Measurements from ENCODE around the gene CCDC57.

Gene CCDC57

GRCh38 chr17:82098939-82099763 is 113.5 kb downstream of the CCDC57 start:
- H4K20me1 ChIP-seq (ENCODE audit: low read depth, low read length), result no peaks in the 10 kb centered on the region; the same call in 1 of the 2 replicates
- H3K4me2 ChIP-seq (ENCODE audit: low read depth, low read length, poor library complexity, severe bottlenecking), result peak overlapping the region; percentile 82
- H3K9me2 ChIP-seq (replicated peaks; ENCODE audit: insufficient read depth, low read length), result no peaks in the 10 kb centered on the region
- H3K27ac ChIP-seq (ENCODE audit: low read depth, low read length), result peak overlapping the region; percentile 94
- 0 out of 2 replicates have a peak, but pooled peaks cover 2% of the 10 kb centered on the region for H3K36me3 ChIP-seq (ENCODE audit: low read length)
- peaks cover 36% of the 10 kb centered on the region for H3F3A ChIP-seq (ENCODE audit: insufficient read depth)
- peaks cover 32% of the 10 kb centered on the region for H3K79me2 ChIP-seq (ENCODE audit: insufficient read depth, low read length)
- peak overlapping the region; percentile 65 for H3K4me3 ChIP-seq (ENCODE audit: insufficient read depth, low read length, poor library complexity, severe bottlenecking)
- H3K9ac ChIP-seq (ENCODE audit: low read length), result peak overlapping the region; percentile 97
- TF ChIP-seq CTCF (IDR thresholded peaks at IDR 0.05; ENCODE audit: insufficient read depth, low read length, poor library complexity, severe bottlenecking) (no peak), EZH2phosphoT487 (conservative IDR thresholded peaks at IDR 0.05; ENCODE audit: low read length) (no peak)
- no peaks in the 10 kb centered on the region for H3K27me3 ChIP-seq (ENCODE audit: low read length)
- no peak overlapping the region for H2AFZ ChIP-seq (ENCODE audit: low read depth, low read length, severe bottlenecking)
- no peaks in the 10 kb centered on the region for H3K9me3 ChIP-seq (ENCODE audit: insufficient read depth, low read length)

GRCh38 chr17:82098169-82098938 is 114.3 kb downstream of the CCDC57 start, which contains the start of gene FASN:
Gene FASN, minus strand, starts transcription at chr17:82098236. Its CDS starts 1,791 bp downstream, at chr17:82096445.
- no peak within 1 kb of the TSS for H2AFZ ChIP-seq (ENCODE audit: low read depth, low read length, severe bottlenecking)

DNA sequence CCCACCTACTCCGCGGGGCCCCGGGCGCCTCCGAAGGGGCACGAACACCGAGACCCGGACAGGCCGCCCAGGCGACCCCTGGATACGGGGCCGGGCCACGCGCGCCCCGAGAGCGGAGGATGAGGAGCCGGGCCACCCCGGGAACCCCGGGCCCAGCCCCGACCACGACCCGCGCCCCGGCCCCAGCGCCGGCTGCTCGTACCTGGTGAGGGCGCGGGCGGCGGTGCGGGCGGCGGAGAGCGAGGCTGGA is 114.8 kb downstream of the CCDC57 start:
- peaks cover 32% of the 10 kb centered on the region for H3K79me2 ChIP-seq (ENCODE audit: insufficient read depth, low read length)
- no peaks in the 10 kb centered on the region for H3K9me2 ChIP-seq (replicated peaks; ENCODE audit: insufficient read depth, low read length)
- H4K20me1 ChIP-seq (ENCODE audit: low read depth, low read length), result no peaks in the 10 kb centered on the region; the same call in 1 of the 2 replicates
- H3K4me2 ChIP-seq (ENCODE audit: low read depth, low read length, poor library complexity, severe bottlenecking), result peak overlapping the region; percentile 60
- 0 out of 2 replicates have a peak, but pooled peaks cover 2% of the 10 kb centered on the region for H3K36me3 ChIP-seq (ENCODE audit: low read length)
- H3K9me3 ChIP-seq (ENCODE audit: insufficient read depth, low read length), result no peaks in the 10 kb centered on the region
- H3K27ac ChIP-seq (ENCODE audit: low read depth, low read length), result peak overlapping the region; percentile 93
- no peaks in the 10 kb centered on the region for H3K27me3 ChIP-seq (ENCODE audit: low read length)
- no peak overlapping the region for H2AFZ ChIP-seq (ENCODE audit: low read depth, low read length, severe bottlenecking)
- peak overlapping the region; percentile 100 for H3K9ac ChIP-seq (ENCODE audit: low read length)
- peaks cover 31% of the 10 kb centered on the region for H3F3A ChIP-seq (ENCODE audit: insufficient read depth)
- TF ChIP-seq EZH2phosphoT487 (conservative IDR thresholded peaks at IDR 0.05; ENCODE audit: low read length) (no peak), CTCF (IDR thresholded peaks at IDR 0.05; ENCODE audit: insufficient read depth, low read length, poor library complexity, severe bottlenecking) (no peak)
- peak overlapping the region; percentile 99 for H3K4me3 ChIP-seq (ENCODE audit: insufficient read depth, low read length, poor library complexity, severe bottlenecking)

More at GRCh38 chr17:82098169-82098938, 114.3 kb downstream of the CCDC57 start, which contains the start of gene FASN:
- Histone ChIP-seq H3K4me3 (ENCODE audit: insufficient read depth, low read length, poor library complexity, severe bottlenecking) (peak within 1 kb of the TSS; percentile 99), H3F3A (ENCODE audit: insufficient read depth) (peaks cover 31% of the 10 kb centered on the region), H3K27me3 (ENCODE audit: low read length) (no peaks in the 10 kb centered on the region), H3K27ac (ENCODE audit: low read depth, low read length) (peak within 1 kb of the TSS; percentile 94), H3K79me2 (ENCODE audit: insufficient read depth, low read length) (peaks cover 32% of the 10 kb centered on the region), H3K9me2 (replicated peaks; ENCODE audit: insufficient read depth, low read length) (no peaks in the 10 kb centered on the region), H3K9me3 (ENCODE audit: insufficient read depth, low read length) (no peaks in the 10 kb centered on the region), H3K4me2 (ENCODE audit: low read depth, low read length, poor library complexity, severe bottlenecking) (peak within 1 kb of the TSS; percentile 82), H3K9ac (ENCODE audit: low read length) (peak within 1 kb of the TSS; percentile 100), H3K36me3 (ENCODE audit: low read length) (0 out of 2 replicates have a peak, but pooled peaks cover 2% of the 10 kb centered on the region), H4K20me1 (ENCODE audit: low read depth, low read length) (no peaks in the 10 kb centered on the region; the same call in 1 of the 2 replicates)
- TF ChIP-seq EZH2phosphoT487 (conservative IDR thresholded peaks at IDR 0.05; ENCODE audit: low read length) (no peak), CTCF (IDR thresholded peaks at IDR 0.05; ENCODE audit: insufficient read depth, low read length, poor library complexity, severe bottlenecking) (peak; percentile 30)

All from SU-DHL-6 (cell line).